ENCODE results near the gene CCDC174.

Gene CCDC174

GRCh38 chr3:14632442-14632930 lies 19.1 kb upstream of the CCDC174 start:
- TF ChIP-seq CTCF (IDR thresholded peaks at IDR 0.05; ENCODE audit: low read depth, low read length) = no peak
- DNase-seq (ENCODE audit: low read depth in 2 of 2) = no peak
- H3K4me3 ChIP-seq (replicated peaks in 1 of 2; ENCODE audit: low read depth in 2 of 2, low read length in 2 of 2) = no peak overlapping the region

- TF ChIP-seq CTCF (IDR thresholded peaks at IDR 0.05; ENCODE audit: low read depth, low read length) = no peak
- DNase-seq (ENCODE audit: low read depth in 2 of 2) = no peak
These were observed 18.1 kb upstream of the CCDC174 start for GRCh38 chr3:14633417-14633816.

GRCh38 chr3:14633819-14634424 lies 17.6 kb upstream of the CCDC174 start:
- peak; percentile 77 to 82 for DNase-seq (ENCODE audit: low read depth in 2 of 2)
- peak; percentile 84 for TF ChIP-seq CTCF (IDR thresholded peaks at IDR 0.05; ENCODE audit: low read depth, low read length)
- H3K4me3 ChIP-seq (replicated peaks in 1 of 2; ENCODE audit: low read depth in 2 of 2, low read length in 2 of 2) = no peak overlapping the region

More at GRCh38 chr3:14633417-14633816, 18.1 kb upstream of the CCDC174 start:
- H3K4me3 ChIP-seq (replicated peaks in 1 of 2; ENCODE audit: low read depth in 2 of 2, low read length in 2 of 2) = no peak overlapping the region

- no peak for TF ChIP-seq CTCF (IDR thresholded peaks at IDR 0.05; ENCODE audit: low read depth, low read length)
- DNase-seq (ENCODE audit: low read depth in 2 of 2) = peak in 1 of 2 donors; percentile 81
- no peak overlapping the region for H3K4me3 ChIP-seq (replicated peaks in 1 of 2; ENCODE audit: low read depth in 2 of 2, low read length in 2 of 2)
These were observed 16.7 kb upstream of the CCDC174 start for GRCh38 chr3:14634763-14635400.

GRCh38 chr3:14636496-14637087 lies 15.0 kb upstream of the CCDC174 start:
- TF ChIP-seq CTCF (IDR thresholded peaks at IDR 0.05; ENCODE audit: low read depth, low read length) = no peak
- DNase-seq (ENCODE audit: low read depth in 2 of 2) = no peak
- no peak overlapping the region for H3K4me3 ChIP-seq (replicated peaks in 1 of 2; ENCODE audit: low read depth in 2 of 2, low read length in 2 of 2)

GRCh38 chr3:14640157-14640562 lies 11.4 kb upstream of the CCDC174 start:
- TF ChIP-seq CTCF (IDR thresholded peaks at IDR 0.05; ENCODE audit: low read depth, low read length) = no peak
- peak; percentile 12 to 22 for DNase-seq (ENCODE audit: low read depth in 2 of 2)
- H3K4me3 ChIP-seq (replicated peaks in 1 of 2; ENCODE audit: low read depth in 2 of 2, low read length in 2 of 2) = no peak overlapping the region
